ENCODE data around the gene MTHFD2L.
A peak's percentile ranks its signal among the peaks of the same experiment; 100 is the strongest.

DNA sequence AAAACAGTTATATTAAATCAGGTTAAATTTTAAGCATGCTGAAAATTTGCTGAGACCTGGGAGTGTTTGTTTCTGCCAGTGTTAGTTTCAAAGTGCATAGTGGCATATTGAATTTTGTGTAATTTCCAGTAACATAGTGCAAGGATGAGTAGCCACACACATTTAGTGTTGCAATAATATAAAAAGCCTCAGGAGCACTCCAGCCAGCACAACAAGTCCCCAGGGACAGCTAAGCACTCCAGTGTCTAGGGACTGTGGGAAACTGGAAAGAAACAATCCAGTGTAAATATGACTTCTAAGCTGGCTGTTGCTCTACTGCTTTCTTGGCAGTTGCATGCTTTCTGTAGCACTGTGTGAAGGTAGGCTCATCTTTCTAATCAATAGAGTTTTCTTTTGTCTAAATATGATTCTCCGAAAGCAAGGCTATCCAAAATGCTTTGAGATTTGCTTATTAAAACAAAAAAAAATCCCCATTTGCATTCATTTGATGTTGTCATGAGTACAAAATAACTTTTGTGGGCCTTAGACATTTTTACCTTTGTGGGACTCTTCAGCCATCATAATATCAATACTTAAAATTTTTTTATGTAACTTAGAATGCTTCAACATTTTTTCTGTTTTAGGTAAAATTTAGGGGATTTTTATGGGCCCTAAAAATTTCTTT, 34.7 kb upstream of the MTHFD2L start:
- TF ChIP-seq, protein P1, sequence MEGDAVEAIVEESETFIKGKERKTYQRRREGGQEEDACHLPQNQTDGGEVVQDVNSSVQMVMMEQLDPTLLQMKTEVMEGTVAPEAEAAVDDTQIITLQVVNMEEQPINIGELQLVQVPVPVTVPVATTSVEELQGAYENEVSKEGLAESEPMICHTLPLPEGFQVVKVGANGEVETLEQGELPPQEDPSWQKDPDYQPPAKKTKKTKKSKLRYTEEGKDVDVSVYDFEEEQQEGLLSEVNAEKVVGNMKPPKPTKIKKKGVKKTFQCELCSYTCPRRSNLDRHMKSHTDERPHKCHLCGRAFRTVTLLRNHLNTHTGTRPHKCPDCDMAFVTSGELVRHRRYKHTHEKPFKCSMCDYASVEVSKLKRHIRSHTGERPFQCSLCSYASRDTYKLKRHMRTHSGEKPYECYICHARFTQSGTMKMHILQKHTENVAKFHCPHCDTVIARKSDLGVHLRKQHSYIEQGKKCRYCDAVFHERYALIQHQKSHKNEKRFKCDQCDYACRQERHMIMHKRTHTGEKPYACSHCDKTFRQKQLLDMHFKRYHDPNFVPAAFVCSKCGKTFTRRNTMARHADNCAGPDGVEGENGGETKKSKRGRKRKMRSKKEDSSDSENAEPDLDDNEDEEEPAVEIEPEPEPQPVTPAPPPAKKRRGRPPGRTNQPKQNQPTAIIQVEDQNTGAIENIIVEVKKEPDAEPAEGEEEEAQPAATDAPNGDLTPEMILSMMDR (IDR thresholded peaks at IDR 0.05): no peak
- TF ChIP-seq EP300 (IDR thresholded peaks at IDR 0.05) (no peak), POLR2AphosphoS5 (IDR thresholded peaks at IDR 0.05) (peak in 1 of 4 donors; percentile 12)
